GM21526 (cell line): ENCODE data around the gene TPCN2.

ENCODE experiments used
- ATAC-seq: cut with Tn5 transposase; IDR thresholded peaks from one replicate; pipeline ENCODE4 v1.9.1; 2021; ENCODE audit warnings: moderate library complexity; ENCODE audit not compliant: unreplicated experiment, low FRiP score

TPCN2 gene

DNA sequence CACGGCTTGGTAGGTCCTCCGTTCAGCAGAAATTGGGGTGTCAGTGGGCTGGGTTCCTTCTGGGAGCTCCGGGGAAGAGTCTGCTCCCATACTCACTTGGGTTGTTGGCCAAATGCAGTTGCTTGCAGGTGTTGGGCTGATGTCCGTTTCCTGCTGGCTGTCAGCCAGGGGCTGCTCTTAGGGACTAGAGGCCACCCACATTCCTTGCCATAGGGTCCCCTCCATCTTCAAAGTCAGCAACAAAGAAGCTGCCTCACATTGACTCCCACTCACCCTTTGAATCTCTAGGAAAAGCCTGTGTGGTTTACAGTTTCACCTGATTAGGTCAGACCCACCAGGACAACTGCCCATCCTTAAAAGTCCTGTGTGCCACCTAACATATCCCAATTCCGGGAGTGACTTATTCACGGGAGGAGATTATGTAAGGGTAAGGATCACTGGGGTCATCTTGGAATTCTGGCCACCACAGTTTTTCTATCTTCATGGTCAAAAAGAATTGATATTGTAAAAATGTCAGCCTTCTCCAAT, 43.0 kb downstream of the TPCN2 start:
- ATAC-seq = no peak

DNA sequence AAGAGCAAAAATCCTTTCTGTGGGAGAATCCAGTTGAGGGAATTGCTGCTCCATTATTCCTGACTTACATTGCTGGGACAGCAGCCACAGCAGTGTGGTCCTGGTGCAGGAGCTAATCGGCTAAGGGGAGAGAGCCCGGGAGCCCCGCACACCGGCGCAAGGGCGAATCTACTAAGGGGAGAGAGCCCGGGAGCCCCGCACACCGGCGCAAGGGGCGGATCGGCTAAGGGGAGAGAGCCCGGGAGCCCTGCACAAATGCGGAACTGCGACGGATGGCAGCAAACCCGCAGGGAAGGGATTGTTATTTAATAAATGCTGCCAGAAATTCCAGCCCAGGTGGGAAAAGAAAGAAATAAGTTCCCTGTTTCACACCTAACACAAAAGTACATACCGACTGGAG, 43.5 kb downstream of the TPCN2 start:
- no peak for ATAC-seq

DNA sequence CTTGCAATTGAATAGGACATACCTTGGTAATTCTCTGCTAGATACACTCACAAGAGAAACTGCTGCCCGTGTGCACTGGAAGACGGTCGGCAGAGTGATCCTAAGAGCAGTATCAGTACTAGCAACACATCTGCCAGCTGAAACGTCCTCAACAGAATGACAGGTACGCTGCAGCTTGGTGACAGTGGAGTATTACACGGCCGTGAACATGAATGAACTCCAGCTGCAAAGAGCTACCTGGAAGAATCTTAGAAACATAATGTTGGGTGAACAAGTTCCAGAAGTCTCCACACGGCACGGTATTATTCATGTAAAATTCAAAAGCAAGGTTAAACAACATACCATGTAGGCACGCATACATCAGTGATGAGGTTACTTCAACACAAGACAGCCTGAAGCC, 44.4 kb downstream of the TPCN2 start:
- no peak for ATAC-seq

DNA sequence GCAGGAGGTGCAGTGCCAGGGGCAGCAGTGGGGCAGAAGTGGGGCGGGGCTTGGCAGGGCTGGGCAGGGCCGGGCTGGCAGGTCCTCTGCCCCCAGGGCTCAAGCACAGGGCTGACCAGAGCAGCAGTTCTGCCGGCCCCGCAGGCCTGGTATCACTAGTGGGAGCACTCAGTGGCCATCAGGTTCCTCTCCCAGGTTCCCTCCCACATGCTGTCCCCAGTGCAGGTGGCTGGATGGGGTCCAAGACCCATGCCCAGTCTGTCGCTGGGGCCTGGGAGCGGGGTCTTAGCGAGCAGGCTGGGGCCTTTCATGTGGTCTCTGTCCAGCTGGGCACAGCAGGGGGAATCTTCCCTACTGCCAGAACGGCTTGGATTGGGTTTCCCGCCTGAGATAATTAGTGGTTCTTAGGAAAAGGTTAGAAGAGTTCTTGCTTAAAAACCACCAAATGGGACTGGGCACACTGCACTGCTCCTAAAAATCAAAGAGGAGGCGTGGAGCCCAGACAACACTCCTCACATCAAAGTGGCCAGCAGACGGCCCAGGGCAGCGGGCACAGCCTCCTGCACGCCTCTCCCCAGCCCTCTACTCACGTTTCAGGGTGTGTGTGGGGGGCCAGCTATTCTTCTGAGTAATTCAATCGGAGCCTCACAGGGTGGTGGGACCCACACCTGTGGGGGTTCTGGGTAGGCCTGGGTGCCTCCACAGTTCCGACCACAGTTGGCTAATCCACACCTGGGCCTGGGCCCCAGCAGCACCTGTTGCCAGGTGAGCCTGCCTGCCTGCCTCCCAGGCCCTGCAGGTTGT, 45.6 kb downstream of the TPCN2 start:
- ATAC-seq = no peak

DNA sequence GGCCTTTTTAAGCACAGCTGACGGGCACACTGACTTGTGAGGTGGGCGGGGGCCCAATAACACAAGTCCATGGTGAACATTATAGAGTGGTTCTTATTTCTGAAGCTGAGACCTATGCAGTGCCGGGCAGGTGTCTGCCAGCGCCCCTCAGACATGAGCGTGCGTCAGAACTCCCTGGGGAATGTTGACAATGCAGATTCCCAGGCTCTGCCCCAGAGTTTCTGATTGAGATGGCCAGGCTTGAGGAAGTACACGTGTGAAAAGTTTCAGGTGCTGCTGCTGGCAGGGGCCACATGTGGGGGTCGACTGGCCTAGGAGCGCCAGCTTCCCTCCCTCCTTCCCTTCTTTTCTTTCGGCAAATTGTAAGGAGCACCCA, 46.2 kb downstream of the TPCN2 start:
- no peak for ATAC-seq

DNA sequence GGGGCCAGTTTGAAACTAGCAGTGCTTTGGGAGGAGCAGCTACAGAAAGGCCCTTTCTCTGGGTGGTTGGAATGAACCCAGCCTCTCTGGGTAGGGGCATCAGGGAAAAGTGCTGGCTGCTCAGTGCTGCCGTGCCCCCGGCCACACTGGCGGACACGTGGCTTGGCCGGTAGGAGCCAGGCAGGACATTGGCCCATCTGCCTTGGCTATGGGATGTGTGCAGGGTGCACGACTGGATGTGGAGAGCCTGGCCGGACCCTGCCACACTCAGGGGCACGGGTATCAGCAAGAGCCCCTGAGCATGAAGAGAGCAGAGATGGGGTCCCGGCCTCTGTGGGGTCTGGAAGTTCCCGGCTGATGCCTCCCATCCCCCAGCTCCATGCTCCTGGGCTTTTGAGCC, 46.6 kb downstream of the TPCN2 start:
- no peak for ATAC-seq

DNA sequence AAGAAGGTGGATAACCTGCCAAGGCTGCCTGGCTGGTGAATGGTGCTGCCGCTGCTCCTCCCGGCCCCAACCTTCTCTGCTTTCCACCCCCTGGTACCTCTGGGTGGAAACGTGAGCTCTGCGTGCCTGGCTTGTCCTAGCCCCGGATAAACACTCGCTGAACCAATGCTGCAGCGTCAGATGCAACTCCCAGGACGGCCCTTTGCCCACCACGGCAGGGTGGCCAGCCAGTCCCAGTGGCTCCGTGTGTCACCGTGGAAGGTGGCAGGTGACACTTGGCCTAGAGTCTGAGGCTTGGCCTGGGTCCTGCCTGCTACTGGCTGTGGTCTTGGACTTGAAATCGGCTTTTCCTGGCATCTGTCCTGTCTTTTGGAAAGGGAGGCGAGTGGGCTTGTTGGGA, 47.7 kb downstream of the TPCN2 start:
- no peak for ATAC-seq

DNA sequence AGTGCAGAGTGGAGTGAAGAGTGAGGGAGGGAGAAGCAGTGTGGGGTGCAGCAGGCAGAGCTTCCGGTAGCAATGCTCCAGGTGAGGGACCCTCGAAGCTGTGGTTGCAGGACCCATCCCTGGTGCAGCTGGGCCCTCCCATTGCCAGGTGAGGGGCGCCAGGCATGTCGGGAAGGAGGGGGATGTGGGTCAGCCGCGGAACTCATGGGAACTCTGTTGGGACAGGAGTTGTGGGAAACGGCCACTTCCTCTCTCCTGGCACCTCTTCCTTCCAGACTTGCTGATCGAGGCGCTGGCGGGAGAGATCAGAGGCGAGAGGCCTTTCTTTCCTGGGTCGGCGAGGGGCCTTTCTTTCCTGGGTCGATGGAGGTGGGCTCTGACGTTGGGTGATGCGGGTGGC, 48.5 kb downstream of the TPCN2 start:
- no peak for ATAC-seq

DNA sequence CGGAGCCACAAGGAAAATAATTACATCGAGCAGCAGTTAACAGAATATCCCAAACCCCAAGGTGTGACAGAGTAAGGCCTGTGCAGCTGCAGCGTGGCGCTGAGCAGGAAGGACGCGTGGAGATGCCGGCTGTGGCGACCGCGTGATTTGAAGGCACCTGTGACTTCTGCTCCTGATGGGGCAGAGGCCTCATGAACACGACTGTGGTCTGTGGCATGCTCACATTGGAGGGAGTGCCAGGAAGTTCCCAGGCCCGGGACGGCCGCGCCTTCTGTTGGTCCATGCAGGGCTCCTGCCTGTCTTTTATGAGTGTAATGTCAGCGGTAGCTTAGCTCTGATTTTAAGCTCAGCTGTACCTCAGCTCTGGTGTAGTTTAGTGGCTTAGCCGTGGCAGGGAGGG, 50.4 kb downstream of the TPCN2 start:
- ATAC-seq = no peak

DNA sequence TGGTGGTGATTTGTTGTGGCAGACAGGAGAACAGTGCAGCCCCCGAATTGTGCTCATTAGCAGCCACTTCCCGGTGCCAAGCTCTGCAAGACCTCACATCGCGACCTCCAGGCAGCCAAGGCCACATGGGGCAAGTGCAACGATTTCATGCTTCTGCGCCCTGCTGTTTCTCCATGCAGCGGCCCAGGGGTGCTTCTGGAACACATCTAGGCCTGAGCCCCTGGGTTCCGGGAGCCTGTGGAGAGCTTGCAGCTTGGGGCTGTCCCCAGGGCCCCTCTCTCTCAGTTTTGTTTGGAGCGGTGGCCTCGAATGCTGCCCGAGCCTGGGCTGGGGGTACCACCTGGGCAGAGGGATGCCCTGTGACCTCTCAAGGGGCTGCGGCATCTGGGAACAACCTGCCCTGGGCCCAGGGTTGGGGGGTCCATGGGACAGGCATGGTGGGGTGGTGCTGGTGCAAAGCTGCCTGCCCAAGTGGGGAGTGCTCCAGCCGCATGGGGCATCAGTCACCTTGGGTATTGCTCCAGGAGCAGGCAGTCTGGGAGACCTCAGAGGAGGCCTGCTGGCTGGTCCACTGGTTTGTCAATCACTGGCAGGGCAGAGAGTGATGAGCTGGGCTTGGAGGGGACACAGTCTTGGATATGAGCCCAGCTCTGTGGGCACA, 51.9 kb downstream of the TPCN2 start:
- ATAC-seq = no peak

DNA sequence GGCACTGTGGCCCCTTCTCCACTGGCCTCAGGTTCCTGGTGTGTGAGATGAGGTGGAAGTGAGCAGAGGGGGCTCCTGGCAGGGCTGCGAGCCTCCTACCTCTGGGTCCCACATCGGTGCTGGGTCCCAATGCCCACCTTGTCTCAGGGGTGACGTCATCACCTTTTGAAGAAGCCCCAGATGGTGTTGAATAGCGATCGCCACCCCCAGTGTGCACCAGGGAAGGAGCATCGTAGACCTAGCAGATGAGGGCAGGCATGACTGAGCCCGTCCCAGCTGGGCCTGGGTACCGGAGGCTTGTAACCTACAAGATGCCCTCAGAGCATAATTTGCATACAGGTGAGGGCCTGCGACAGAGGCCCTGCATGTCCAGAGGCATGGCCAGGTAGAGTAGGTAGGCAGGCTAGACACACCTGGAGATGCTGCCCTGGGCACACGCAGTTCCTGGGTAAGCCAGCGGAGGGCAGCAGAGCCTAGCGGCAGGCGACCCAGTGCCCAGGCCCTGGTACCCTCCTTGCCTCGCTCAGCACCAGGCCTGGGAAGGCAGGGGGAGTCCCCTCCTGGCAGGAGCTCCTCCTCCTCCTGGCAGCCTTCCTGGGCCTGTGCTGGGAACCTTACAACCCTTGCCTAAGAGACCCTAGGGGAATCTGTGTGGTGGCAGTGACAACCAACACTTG, 52.5 kb downstream of the TPCN2 start:
- ATAC-seq = no peak

DNA sequence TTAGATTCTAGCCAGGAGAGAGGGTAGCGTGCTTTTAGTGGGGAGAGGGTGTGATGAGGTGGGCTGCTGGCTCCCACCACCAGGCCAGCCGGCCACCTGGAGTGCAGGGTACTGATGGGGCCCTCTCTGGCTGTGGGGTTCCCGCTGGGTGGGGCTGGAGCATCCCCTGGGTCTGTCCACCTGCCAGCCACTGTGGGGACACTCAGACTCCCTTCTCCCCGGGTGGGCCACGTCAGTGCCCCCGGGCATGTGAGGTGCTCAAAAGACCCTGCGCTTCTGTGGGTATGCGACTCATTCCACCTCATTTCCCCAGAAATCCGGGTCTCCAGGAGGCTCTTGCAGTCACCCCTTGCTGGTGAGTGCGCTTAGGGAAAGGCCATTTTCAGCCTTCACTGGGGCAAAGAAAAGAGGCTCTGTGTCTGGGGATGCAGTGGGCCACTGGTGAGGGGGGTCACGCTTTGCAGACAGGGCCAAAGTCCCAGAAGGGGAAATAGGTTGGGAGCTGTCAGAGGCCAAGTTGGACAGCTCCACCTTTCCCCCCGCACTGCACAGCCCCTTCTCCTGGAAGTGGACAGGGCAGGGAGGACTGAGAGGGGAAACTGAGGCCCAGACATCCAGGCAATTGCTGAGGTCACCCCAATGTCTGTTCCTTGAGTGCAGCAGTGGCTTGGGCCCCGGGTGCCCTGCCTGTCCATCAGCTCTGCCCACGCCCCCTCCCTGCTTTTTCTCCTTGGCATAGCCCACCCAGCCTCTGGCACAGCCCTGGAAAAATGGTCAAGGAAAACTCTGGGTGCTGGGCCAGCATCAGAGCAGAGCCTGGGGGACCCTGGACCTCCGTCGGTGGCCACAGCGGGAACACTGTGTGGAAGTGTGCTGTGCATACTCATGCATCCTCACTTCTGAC, 53.3 kb downstream of the TPCN2 start:
- no peak for ATAC-seq

DNA sequence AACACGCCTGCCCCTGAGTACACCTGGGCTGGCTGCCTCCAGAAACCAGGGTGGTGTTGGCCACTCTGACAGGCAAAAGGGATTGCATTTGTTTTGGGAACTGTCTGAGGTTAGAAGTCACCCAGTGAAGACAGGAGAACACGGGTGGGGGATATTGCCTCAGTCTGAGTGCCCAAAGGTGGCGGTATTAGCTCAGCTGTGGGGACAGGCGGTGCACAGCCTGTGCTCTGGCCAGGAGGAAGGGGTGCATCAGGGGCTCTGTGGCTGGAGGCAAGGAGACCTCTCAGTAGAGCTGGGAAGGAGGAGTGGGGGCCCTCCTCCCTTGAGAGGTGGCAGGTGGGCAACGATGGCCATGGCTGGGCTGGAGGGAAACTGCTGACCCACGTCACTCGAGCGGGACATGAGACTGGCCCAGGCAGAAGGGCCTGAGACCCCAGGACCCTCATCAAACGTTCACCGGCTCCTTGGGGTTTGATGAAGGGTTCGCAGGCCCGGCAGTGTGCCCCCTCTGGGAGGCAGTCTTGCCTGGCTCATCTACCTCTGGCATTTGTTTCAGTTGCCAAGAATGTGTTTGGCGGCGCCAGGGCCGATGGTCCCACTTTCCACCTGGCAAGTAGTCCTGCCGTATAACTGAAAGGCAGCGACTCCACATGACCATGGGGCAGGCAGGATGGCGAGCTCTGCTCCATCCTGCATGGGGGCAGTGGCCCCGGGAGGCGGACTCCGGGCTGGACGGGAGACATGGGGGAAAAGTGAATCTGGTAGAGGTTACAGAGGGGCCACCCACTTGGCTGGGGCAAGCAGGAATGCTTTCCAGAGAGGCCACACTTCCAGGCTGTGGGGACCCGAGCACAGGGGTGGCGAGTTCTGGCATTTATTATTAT, 54.2 kb downstream of the TPCN2 start:
- no peak for ATAC-seq

DNA sequence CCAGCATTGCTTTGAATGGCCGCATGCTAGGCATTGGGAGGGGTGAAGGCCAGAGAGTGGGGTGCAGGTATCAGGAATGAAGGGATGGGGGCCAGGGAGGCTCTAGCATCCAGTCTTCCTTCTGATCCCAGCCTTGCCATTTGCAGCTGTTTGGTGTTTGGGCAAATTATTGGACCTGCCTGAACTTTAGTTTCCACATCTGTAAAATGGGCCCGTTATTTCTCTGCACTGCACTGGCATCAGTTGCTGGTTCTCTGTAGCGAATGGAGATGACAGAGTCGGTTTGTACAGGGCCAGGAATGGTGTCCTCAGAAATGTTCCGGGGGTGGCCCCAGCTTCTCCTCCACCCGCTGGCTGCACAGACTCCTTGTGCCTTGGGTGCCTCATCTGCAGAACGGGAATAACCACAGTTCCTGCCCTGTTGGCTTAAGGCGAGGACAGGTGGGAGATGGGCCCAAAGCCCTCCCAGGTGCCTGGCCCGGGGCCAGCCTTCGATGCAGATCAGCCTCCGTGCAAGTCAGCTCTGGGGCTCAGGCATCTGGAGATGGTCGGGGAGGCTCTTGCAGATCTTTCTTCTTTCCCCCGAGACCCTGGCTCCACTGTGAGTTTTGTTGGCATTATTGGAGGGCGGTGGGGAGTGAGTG, 55.6 kb downstream of the TPCN2 start:
- ATAC-seq = no peak

DNA sequence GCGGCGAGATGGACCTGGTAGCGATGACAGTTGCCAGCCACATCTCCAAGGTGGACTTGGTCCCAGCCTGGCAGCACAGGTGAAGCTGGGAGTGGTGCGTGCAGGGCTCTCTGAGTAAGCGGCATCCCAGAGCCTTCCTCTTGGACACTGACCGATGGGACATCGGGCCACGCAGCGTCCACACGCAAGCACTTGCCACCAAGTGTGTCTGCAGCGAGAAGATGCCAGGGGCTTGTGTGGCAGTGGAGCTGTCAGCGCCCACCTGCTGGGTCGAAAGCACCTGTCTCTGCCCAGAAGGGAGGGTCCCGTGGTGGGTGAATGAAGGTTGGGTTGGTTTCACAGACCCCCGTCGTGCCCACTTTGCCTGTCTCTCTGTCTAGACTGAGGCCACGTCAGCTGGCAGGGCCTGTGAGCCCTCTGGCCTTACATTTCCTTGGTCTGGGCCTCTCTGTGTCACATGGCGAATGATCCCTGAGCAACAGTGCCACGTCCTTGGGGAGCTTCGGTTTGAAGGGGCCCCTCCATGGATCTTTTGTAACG, 56.2 kb downstream of the TPCN2 start:
- no peak for ATAC-seq

DNA sequence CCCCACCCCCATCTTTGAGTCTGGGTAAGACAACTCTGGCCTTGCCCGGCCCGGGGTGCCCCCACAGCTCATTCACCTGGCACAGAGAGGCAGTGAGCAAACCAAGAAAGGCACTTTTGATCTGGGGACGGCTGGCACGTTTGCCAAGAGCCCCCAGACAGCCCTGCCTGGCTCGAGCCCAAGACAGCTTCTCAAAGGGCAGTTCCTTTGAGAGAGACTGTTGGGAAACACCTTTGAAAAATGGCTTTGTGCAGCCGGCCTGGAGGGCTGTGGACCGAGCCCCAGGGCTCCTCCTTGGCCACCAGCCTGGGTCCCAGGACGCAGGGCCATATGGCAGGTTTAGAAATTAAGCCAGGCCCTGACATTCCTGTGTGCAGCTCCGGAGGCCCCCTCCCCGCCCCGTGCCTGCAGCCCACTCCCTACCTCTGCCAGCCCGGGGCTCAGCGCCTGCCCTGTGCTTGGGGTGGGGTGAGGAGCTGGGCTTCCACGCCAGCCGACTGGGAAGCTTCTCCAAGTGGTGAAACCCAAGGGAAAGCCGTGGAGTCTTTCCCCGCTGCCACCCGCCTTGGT, 56.8 kb downstream of the TPCN2 start:
- no peak for ATAC-seq

DNA sequence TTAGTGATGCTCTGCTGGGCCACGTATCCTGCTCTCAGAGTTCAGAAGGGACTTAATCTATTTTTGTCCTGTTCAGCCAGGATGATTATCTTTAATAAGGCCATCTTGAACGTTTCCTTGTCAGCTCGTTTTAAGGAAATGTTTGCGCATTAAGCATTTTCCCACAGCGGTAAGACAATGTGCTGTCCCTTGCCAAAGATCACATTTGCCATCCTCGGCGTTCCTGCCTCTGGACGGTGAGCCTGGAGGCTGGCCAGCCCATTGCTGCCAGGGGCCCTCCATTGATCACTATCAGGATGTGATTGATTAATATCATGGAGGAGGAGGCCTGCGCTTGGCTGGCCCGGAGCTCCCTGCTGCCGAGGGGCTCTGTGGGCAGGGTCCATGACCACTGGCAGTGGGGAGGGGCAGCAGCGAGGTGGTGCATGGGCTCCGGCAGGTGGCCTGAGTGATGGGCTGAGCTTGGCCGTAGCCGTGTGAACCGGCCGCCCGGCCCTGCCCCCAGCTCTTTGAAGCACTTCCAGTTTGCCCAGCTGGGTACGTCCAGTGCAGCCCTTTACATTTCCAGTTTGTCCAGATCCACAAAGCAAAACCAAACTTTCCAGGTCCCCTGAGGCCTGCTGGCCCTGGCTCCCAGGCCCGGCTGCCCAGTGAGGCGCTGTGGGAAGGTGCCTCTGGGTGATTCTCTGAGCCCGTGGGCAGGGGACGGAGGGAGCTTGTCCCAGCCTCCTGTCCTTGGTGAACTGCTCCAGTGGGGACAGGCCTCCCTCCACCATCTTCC, 57.5 kb downstream of the TPCN2 start:
- no peak for ATAC-seq

DNA sequence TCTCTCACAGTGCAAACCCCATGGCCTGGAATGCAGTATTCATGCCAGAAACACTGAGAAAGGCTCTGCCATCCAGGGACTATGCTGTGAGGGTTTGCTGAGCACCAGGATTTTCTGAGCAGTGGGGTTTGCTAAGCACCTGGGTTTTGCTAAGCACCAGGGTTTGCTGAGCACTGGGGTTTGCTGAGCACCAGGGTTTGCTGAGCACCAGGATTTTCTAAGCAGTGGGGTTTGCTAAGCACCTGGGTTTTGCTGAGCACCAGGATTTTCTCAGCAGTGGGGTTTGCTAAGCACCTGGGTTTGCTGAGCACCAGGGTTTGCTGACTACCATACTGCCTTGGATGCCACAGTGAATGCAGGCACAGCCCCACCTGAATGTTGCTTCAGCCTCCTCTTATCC, 58.7 kb downstream of the TPCN2 start:
- ATAC-seq = no peak
